HG03135 (cell line): Measurements from ENCODE around the gene MAMSTR.
"Not testable (repeated sequence)": the region's sequence is repeated elsewhere in the genome, so short reads cannot be mapped to it uniquely, and the experiment has no call there.

Source experiments
- ATAC-seq: cut with Tn5 transposase; IDR thresholded peaks from one replicate; pipeline ENCODE4 v1.9.1; 2021; ENCODE audit warnings: mild to moderate bottlenecking, moderate library complexity; ENCODE audit not compliant: unreplicated experiment

The MAMSTR gene

GRCh38 chr19:48719263-48720171 is at the start of gene MAMSTR:
Gene MAMSTR, minus strand, starts transcription at chr19:48719725. Its CDS starts 694 bp downstream, at chr19:48719031.
- ATAC-seq = no peak

GRCh38 chr19:48768994-48769713 is 49.6 kb upstream of the MAMSTR start:
- ATAC-seq = no peak

DNA sequence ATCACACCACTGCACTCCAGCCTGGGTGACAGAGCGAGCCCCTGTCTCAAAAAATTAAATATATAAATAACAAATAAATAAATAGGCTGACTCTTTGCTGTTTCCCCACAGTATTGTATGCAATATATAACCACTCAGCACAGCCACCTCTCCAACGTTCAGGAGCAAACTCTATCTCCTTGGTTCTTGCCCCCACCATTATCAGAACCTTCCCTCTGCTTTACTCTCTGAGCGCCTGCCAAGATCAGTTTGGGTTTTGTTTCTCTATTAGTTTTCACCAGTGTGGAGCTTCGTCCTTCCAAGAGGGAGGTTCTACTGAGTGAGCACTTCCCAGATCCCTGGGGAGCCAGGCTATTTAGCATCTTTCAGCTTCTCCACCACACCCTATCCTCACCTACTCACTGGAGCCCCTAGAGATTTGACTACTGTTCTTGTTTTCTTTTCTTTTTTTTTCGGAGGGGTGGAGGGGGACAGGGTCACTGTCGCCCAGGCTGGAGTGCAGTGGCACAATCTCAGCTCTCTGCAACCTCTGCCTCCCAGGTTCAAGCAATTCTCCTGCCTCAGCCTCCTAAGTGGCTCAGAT is 48.7 kb upstream of the MAMSTR start:
- ATAC-seq = not testable (repeated sequence)

DNA sequence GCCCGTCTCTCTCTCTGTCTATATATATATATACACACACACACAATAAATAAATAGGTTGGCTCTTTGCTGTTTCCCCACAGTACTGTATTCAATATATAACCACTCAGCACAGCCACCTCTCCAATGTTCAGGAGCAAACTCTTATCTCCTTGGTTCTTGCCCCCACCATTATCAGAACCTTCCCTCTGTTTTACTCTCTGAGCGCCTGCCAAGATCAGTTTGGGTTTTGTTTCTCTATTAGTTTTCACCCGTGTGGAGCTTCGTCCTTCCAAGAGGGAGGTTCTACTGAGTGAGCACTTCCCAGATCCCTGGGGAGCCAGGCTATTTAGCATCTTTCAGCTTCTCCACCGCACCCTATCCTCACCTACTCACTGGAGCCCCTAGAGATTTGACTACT is 46.3 kb upstream of the MAMSTR start:
- ATAC-seq = not testable (repeated sequence)

DNA sequence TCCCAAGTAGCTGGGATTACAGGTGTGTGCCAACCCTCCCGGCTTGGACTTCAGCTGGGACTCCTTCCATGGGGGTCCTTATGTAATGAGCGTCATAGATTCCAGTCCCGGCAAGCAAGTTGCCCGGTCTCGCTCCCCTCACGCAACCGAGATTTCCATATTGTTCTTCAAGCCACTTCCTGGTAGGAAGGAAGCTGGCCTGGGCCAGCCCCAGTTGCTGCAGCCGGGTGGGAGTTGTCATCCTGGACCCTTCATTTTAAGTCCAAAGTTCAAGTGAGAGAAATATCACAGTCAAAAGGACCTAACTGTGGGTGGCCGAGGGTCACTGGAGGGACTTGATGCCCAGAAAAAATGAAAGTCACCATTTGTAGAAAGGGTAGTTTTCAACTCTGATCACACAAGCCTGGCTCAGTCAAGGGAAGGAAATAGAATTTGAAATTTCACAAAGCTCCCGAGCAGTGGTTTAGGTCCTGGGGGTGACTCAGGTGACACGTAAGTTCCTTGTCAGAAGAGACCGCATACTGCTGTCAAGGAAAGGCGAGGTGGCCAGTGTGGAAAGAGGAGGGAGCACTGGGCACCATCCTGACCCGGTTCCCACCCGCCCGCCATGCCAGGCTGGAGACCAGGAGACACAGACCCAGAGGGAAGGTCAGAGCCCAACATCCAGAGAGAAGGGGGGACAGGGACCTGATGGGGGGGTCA is 41.1 kb upstream of the MAMSTR start:
- ATAC-seq = no peak

DNA sequence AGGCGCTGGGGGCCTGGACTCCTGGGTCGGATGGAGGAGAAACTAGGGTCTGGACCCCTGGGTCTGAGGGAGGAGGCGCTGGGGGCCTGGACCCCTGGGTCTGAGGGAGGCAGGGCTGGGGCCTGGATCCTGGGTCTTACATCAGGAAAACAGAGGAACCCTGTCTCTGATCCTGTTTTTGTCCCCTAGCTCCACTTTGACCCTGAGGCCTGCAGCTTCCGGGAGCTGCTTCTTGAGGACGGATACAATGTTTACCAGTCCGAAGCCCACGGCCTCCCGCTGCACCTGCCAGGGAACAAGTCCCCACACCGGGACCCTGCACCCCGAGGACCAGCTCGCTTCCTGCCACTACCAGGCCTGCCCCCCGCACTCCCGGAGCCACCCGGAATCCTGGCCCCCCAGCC is 38.2 kb upstream of the MAMSTR start:
- ATAC-seq = no peak

DNA sequence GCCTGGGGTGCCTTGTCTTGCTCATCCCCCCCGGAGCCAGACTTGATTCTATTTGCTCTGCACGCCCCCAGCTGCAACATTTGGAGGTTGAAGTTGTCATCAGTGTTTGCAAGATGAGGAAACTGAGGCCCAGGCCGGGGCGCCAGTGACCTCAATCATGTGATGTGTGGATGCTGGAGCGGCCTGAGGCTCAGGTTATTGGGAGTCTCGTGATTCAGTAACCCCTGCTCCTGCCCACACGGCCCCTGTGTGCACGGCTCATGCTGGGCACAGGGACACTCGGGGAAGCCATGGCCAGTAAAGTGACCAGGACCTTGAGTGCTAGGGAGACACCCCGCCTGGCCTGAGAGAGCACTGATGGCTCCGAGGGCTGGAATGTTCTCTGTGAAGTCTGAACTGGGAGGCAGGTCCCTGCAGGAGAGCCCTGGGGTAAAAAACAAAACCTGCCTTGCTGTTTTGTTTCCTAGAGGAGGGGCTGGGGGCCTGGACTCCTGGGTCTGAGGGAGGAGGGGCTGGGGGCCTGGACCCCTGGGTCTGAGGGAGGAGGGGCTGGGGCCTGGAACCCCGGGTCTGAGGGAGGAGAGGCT is 37.7 kb upstream of the MAMSTR start:
- no peak for ATAC-seq

DNA sequence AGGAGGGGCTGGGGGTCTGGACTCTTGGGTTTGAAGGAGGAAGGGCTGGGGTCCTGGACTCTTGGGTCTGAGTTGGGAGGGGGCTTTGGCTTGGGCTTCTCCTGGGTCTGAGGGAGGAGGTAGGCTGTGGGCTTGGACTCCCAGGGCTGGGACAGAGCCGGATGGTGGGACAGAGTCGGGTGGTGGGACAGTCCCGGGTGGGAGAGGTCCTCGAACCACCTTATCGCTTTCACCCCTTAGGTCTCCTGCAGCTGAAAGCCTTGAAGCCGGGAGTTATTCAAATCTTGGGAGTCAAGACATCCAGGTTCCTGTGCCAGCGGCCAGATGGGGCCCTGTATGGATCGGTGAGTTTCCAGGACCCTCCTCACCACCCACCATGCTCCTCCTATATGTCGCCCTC is 37.2 kb upstream of the MAMSTR start:
- no peak for ATAC-seq

DNA sequence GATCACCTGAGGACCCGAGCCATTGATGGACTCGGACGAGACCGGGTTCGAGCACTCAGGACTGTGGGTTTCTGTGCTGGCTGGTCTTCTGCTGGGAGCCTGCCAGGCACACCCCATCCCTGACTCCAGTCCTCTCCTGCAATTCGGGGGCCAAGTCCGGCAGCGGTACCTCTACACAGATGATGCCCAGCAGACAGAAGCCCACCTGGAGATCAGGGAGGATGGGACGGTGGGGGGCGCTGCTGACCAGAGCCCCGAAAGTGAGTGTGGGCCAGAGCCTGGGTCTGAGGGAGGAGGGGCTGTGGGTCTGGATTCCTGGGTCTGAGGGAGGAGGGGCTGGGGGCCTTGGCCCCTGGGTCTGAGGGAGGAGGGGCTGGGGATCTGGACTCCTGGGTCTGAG is 36.7 kb upstream of the MAMSTR start:
- no peak for ATAC-seq

GRCh38 chr19:48755787-48756186 is 36.3 kb upstream of the MAMSTR start:
- no peak for ATAC-seq

- ATAC-seq = no peak
Observed at GRCh38 chr19:48755084-48755641, 35.6 kb upstream of the MAMSTR start, which contains the start of gene FGF21. Gene FGF21, plus strand, starts transcription at chr19:48755524. Its CDS starts 713 bp downstream, at chr19:48756237.

GRCh38 chr19:48752496-48753365 is 33.2 kb upstream of the MAMSTR start, which contains the start of gene FUT1:
Gene FUT1, minus strand, starts transcription at chr19:48752641. Its CDS starts 1,360 bp downstream, at chr19:48751281.
- ATAC-seq = no peak

DNA sequence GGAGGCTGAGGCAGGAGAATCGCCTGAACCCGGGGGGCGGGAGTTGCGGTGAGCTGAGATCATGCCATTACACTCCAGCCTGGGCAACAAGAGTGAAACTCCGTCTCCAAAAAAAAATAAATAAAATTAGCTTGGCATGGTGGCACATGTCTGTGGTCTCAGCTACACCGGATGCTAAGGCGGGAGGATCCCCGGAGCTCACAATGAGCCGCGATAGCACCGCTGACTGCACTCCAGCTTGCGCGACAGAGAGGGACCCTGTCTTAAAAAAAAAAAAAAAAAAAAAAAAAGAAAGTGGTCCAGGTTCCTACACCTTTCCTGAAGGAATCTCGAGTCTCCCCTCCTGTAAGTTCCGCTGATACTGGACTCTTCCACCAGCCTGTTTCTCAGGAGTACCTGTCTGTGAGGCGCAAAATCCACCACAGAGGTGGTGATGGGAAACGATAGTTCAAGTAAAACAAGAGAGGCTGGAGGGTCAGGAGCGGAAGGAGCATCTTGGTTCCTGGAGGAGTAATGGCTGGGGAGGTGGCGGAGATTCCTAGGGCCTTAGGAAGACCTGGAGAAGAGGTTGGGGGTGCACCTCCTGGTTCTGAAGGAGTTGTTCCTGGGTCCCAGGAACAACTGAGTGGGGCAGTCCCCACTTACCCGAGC is 32.4 kb upstream of the MAMSTR start:
- ATAC-seq = no peak

GRCh38 chr19:48750771-48751504 is 31.4 kb upstream of the MAMSTR start:
- no peak for ATAC-seq

DNA sequence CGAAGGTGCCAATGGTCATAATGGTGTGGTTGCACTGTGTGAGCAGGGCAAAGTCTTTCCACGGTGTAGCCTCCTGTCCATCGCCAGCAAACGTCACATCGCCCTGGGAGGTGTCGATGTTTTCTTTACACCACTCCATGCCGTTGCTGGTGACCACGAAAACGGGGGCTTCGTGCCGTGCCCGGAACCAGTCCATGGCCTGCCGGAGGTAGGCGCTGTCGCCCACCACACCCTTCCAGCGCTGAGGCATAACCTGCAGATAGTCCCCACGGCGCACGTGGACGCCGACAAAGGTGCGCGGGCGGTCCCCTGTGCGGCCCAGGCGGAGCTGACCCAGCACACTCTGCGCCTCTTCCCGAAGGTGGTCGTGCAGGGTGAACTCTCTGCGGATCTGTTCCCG is 30.8 kb upstream of the MAMSTR start:
- ATAC-seq = no peak

- ATAC-seq = no peak
Observed at GRCh38 chr19:48749571-48750198, 30.2 kb upstream of the MAMSTR start.

DNA sequence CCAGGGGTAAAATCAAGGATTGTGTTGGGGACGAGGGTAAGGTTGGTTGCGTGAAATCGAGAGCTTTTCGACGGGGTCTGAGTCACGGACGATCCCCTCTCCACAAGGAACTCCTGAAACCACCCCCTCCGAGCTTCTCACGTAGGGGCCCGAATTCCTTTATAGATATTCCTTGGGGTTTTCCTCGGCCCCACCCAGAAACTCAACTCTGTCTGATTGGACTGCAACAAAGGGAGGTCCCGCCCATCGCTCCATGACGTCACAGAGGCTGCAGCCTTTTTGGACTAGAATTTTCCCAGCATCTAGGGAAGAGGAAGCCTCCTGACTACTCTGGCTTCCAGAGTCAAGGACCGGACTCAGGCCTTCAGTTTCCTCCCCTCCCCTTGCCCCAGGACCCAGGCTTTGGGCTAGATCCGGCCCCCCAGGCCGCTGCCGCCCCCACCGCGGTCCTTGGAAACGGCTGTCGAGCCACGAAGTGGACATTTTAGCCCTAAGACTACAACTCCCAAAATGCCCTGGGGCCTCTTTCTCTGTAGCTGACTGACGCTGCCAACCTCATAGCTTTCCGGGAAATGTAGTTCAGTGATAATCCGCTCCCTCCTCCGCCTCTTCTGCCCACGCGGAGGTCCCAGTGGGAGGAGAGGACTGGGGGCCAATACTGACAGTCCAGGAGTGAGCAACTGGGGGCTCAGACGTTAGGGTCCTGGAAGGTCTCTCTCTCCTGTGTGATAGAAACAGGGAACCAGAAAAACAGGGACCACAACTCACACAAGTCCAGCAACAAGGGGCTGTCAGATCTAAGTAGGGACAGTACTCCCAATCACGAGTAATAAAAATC is 27.4 kb upstream of the MAMSTR start, which contains the start of gene IZUMO1:
Gene IZUMO1 (minus strand): TSS at position 172 of the 838 bp plus-strand sequence. CDS start 1,050 bp downstream, outside the sequence.
- ATAC-seq = no peak
